ENCODE results near the gene CNNM2. TPM values are rescaled to one million over a fixed set of nuclear protein-coding genes. Genes with fewer than 3 reads are reported as not detected.

The CNNM2 gene
- total RNA-seq, 1 donor from 2014 or later = 3.9 TPM

GRCh38 chr10:103049237-103049636 lies 131.1 kb downstream of the CNNM2 start:
- Histone ChIP-seq H3K27me3 (ENCODE audit: control insufficient read depth, insufficient read depth, low read length) (no peaks in the 10 kb centered on the region), H3K36me3 (ENCODE audit: control insufficient read depth, insufficient read depth, low read length) (no peaks in the 10 kb centered on the region), H3K4me3 (ENCODE audit: low read depth, low read length) (no peak overlapping the region)
- FAIRE-seq = no peak
- no peak for TF ChIP-seq CTCF (IDR thresholded peaks at IDR 0.05; ENCODE audit: insufficient read depth, low read length, severe bottlenecking)
- DNase-seq (ENCODE audit: low read depth) = no peak

GRCh38 chr10:103053659-103054581 lies 135.8 kb downstream of the CNNM2 start:
- Histone ChIP-seq H3K27me3 (ENCODE audit: control insufficient read depth, insufficient read depth, low read length) (no peaks in the 10 kb centered on the region), H3K36me3 (ENCODE audit: control insufficient read depth, insufficient read depth, low read length) (no peaks in the 10 kb centered on the region), H3K4me3 (ENCODE audit: low read depth, low read length) (no peak overlapping the region)
- TF ChIP-seq CTCF (IDR thresholded peaks at IDR 0.05; ENCODE audit: insufficient read depth, low read length, severe bottlenecking) = peak; percentile 39
- DNase-seq (ENCODE audit: low read depth) (peak; percentile 40), FAIRE-seq (no peak)

- FAIRE-seq (no peak), DNase-seq (ENCODE audit: low read depth) (no peak)
- no peaks in the 10 kb centered on the region for H3K36me3 ChIP-seq (ENCODE audit: control insufficient read depth, insufficient read depth, low read length)
- no peak overlapping the region for H3K4me3 ChIP-seq (ENCODE audit: low read depth, low read length)
- no peaks in the 10 kb centered on the region for H3K27me3 ChIP-seq (ENCODE audit: control insufficient read depth, insufficient read depth, low read length)
- no peak for TF ChIP-seq CTCF (IDR thresholded peaks at IDR 0.05; ENCODE audit: insufficient read depth, low read length, severe bottlenecking)
Observed at GRCh38 chr10:103054621-103055020, 136.5 kb downstream of the CNNM2 start.

- TF ChIP-seq CTCF (IDR thresholded peaks at IDR 0.05; ENCODE audit: insufficient read depth, low read length, severe bottlenecking) = no peak
- H3K36me3 ChIP-seq (ENCODE audit: control insufficient read depth, insufficient read depth, low read length) = no peaks in the 10 kb centered on the region
- no peak overlapping the region for H3K4me3 ChIP-seq (ENCODE audit: low read depth, low read length)
- DNase-seq (ENCODE audit: low read depth) (no peak), FAIRE-seq (no peak)
- H3K27me3 ChIP-seq (ENCODE audit: control insufficient read depth, insufficient read depth, low read length) = no peaks in the 10 kb centered on the region
Observed at GRCh38 chr10:103055105-103055504, 137.0 kb downstream of the CNNM2 start.

- Histone ChIP-seq H3K4me3 (ENCODE audit: low read depth, low read length) (no peak overlapping the region), H3K27me3 (ENCODE audit: control insufficient read depth, insufficient read depth, low read length) (no peaks in the 10 kb centered on the region), H3K36me3 (ENCODE audit: control insufficient read depth, insufficient read depth, low read length) (no peaks in the 10 kb centered on the region)
- DNase-seq (ENCODE audit: low read depth) (no peak), FAIRE-seq (no peak)
- no peak for TF ChIP-seq CTCF (IDR thresholded peaks at IDR 0.05; ENCODE audit: insufficient read depth, low read length, severe bottlenecking)
Observed at GRCh38 chr10:103058034-103058433, 139.9 kb downstream of the CNNM2 start.
